SIG-M5 treated with dmso at 0.1 percent for 504 hours (cell line): ENCODE data around the gene DPPA2.
"Not testable (repeated sequence)": the region's sequence is repeated elsewhere in the genome, so short reads cannot be mapped to it uniquely, and the experiment has no call there.

ENCODE experiments used
- DNase-seq: peaks from one replicate; lab custom pipeline; 2025; ENCODE audit not compliant: unreplicated experiment; lab: John Stamatoyannopoulos, UW

DPPA2 gene

GRCh38 chr3:109316162-109316730 is at the start of gene DPPA2:
DPPA2 (minus strand) TSS chr3:109316517; CDS start chr3:109314542, 1,975 bp downstream.
- no peak for DNase-seq

- DNase-seq: no peak
Measured at GRCh38 chr3:109364088-109364487, 47.8 kb upstream of the DPPA2 start.

GRCh38 chr3:109363634-109364033 is 47.3 kb upstream of the DPPA2 start:
- DNase-seq: no peak

- DNase-seq: no peak
Measured at GRCh38 chr3:109362823-109363222, 46.5 kb upstream of the DPPA2 start.

GRCh38 chr3:109358809-109359208 is 42.5 kb upstream of the DPPA2 start:
- not testable (repeated sequence) for DNase-seq

- DNase-seq: no peak
Measured at GRCh38 chr3:109356442-109357155, 40.3 kb upstream of the DPPA2 start.

- DNase-seq: no peak
Measured at GRCh38 chr3:109355625-109356441, 39.5 kb upstream of the DPPA2 start.

GRCh38 chr3:109353057-109353456 is 36.7 kb upstream of the DPPA2 start:
- no peak for DNase-seq

- no peak for DNase-seq
Measured at GRCh38 chr3:109351231-109351630, 34.9 kb upstream of the DPPA2 start.

- no peak for DNase-seq
Measured at GRCh38 chr3:109346770-109347295, 30.5 kb upstream of the DPPA2 start.

GRCh38 chr3:109346099-109346498 is 29.8 kb upstream of the DPPA2 start:
- no peak for DNase-seq

- no peak for DNase-seq
Measured at GRCh38 chr3:109339714-109340648, 23.7 kb upstream of the DPPA2 start.

GRCh38 chr3:109339197-109339596 is 22.9 kb upstream of the DPPA2 start:
- DNase-seq: no peak

- no peak for DNase-seq
Measured at GRCh38 chr3:109338322-109338721, 22.0 kb upstream of the DPPA2 start.

GRCh38 chr3:109337393-109337792 is 21.1 kb upstream of the DPPA2 start, which contains the start of gene DPPA4:
DPPA4 (minus strand) TSS chr3:109337546; CDS start chr3:109337517, 29 bp downstream.
- DNase-seq: no peak

GRCh38 chr3:109336291-109336861 is 20.1 kb upstream of the DPPA2 start:
- no peak for DNase-seq

- DNase-seq: no peak
Measured at GRCh38 chr3:109334572-109334971, 18.3 kb upstream of the DPPA2 start.

GRCh38 chr3:109331692-109332091 is 15.4 kb upstream of the DPPA2 start:
- no peak for DNase-seq

GRCh38 chr3:109330405-109330804 is 14.1 kb upstream of the DPPA2 start:
- DNase-seq: no peak

GRCh38 chr3:109328202-109328601 is 11.9 kb upstream of the DPPA2 start:
- no peak for DNase-seq
